ENCODE results near the gene CHCHD3. TPM values are rescaled to one million over a fixed set of nuclear protein-coding genes. Genes with fewer than 3 reads are reported as not detected.

Gene CHCHD3
- total RNA-seq, 2 experiments from 2014 or later = 21.6 to 21.7 TPM

GRCh38 chr7:133091943-133092464, 10.1 kb upstream of the CHCHD3 start:
- ChIA-PET POLR2A (no interaction called here), CTCF (no interaction called here)
- intact Hi-C loops (cut with DNase I, micrococcal nuclease) = no loop called here
- Mint-ChIP-seq H3K27me3 (no peaks in the 10 kb centered on the region), H3K4me1 (ENCODE audit: low read depth) (no peaks in the 10 kb centered on the region), H3K27ac (no peak overlapping the region), H3K4me3 (no peak overlapping the region), H3K36me3 (ENCODE audit: low read depth) (no peaks in the 10 kb centered on the region), H3K9me3 (no peaks in the 10 kb centered on the region)
- no peak for ATAC-seq (ENCODE audit: poor library complexity)
- TF ChIP-seq, protein P1, sequence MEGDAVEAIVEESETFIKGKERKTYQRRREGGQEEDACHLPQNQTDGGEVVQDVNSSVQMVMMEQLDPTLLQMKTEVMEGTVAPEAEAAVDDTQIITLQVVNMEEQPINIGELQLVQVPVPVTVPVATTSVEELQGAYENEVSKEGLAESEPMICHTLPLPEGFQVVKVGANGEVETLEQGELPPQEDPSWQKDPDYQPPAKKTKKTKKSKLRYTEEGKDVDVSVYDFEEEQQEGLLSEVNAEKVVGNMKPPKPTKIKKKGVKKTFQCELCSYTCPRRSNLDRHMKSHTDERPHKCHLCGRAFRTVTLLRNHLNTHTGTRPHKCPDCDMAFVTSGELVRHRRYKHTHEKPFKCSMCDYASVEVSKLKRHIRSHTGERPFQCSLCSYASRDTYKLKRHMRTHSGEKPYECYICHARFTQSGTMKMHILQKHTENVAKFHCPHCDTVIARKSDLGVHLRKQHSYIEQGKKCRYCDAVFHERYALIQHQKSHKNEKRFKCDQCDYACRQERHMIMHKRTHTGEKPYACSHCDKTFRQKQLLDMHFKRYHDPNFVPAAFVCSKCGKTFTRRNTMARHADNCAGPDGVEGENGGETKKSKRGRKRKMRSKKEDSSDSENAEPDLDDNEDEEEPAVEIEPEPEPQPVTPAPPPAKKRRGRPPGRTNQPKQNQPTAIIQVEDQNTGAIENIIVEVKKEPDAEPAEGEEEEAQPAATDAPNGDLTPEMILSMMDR (IDR thresholded peaks at IDR 0.05) = no peak
- Histone ChIP-seq H3K27ac (ENCODE audit: low read depth in 1 of 2, low read length in 2 of 2) (no peak overlapping the region), H3K4me3 (ENCODE audit: low read length) (no peak overlapping the region), H3K4me1 (ENCODE audit: insufficient read depth, low read length) (no peaks in the 10 kb centered on the region), H3K27me3 (ENCODE audit: control insufficient read depth in 1 of 2, insufficient read depth in 2 of 2, low read length in 2 of 2) (peaks cover 0 to 3% of the 10 kb centered on the region in 2 experiments), H3K9me3 (ENCODE audit: control insufficient read depth in 1 of 2, insufficient read depth in 1 of 2, low read length in 2 of 2) (no peaks in the 10 kb centered on the region), H3K36me3 (ENCODE audit: insufficient read depth, low read length) (no peaks in the 10 kb centered on the region)
- DNase-seq = no peak

DNA sequence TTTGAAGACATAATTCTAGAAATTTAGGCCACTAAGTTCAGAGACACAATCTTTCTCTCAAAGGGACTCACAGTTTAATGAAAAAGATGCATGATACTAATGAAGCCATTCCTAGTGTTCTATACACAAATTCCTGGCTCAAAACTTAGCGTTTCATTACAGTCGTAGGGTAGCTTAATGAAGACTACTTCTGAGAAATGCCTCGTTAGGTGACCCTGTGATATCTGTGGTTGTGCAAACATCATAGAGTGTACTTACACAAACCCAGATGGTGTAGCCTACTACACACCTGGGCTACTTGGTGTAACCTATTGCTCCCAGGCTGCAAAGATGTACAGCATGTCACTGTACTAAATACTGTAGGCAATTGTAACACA, 488 bp upstream of the CHCHD3 start:
- intact Hi-C loops (cut with DNase I, micrococcal nuclease) = loop anchor here (2.0 to 10.0 kb wide), 5 partner anchors 170 to 1375 kb away; partner anchors contain the start of genes AKR1B1 (in 1 of the 2), EXOC4 (in 1 of the 2), LRGUK (in 1 of the 2) and SLC35B4 (in 1 of the 2)
- H3K4me1 ChIP-seq (ENCODE audit: insufficient read depth, low read length) = peaks cover 15% of the 10 kb centered on the region
- Mint-ChIP-seq H3K9me3 (no peaks in the 10 kb centered on the region), H3K27ac (peak overlapping the region; percentile 92), H3K27me3 (no peaks in the 10 kb centered on the region), H3K4me1 (ENCODE audit: low read depth) (peaks cover 28% of the 10 kb centered on the region), H3K4me3 (peak overlapping the region; percentile 90), H3K36me3 (ENCODE audit: low read depth) (peaks cover 23% of the 10 kb centered on the region)
- peaks cover 3% of the 10 kb centered on the region for H3K36me3 ChIP-seq (ENCODE audit: insufficient read depth, low read length)
- ChIA-PET CTCF (interaction anchor here (1.0 kb wide), 1 partner anchor 169 kb away, joined by 3 read pairs; no protein-coding TSS in a partner anchor), POLR2A (interaction anchor here (0.7 to 2.3 kb wide), 8 partner anchors 16 to 1757 kb away, joined by 3 to 13 read pairs (median 4); partner anchors contain the start of genes EXOC4, LRGUK and SLC35B4)
- DNase-seq (no peak), ATAC-seq (ENCODE audit: poor library complexity) (no peak)
- TF ChIP-seq, protein P1 (IDR thresholded peaks at IDR 0.05) = no peak
- peak overlapping the region in 1 of 2 donors; percentile 92 for H3K27ac ChIP-seq (ENCODE audit: low read depth in 1 of 2, low read length in 2 of 2)
- no peaks in the 10 kb centered on the region for H3K9me3 ChIP-seq (ENCODE audit: control insufficient read depth in 1 of 2, insufficient read depth in 1 of 2, low read length in 2 of 2)
- no peaks in the 10 kb centered on the region for H3K27me3 ChIP-seq (ENCODE audit: control insufficient read depth in 1 of 2, insufficient read depth in 2 of 2, low read length in 2 of 2)
- H3K4me3 ChIP-seq (ENCODE audit: low read length) = peak overlapping the region; percentile 79

- H3K27ac ChIP-seq (ENCODE audit: low read depth in 1 of 2, low read length in 2 of 2) = peak overlapping the region; percentile 86 to 92
- peak overlapping the region; percentile 90 for H3K4me3 Mint-ChIP-seq
- H3K4me1 Mint-ChIP-seq (ENCODE audit: low read depth) = peaks cover 39% of the 10 kb centered on the region
- CTCF ChIA-PET = no interaction called here
- H3K4me3 ChIP-seq (ENCODE audit: low read length) = peak overlapping the region; percentile 79
- intact Hi-C loops (cut with DNase I, micrococcal nuclease) = loop anchor here (2.0 to 10.0 kb wide), 4 partner anchors 174 to 1376 kb away; partner anchors contain the start of genes AKR1B1 (in 1 of the 2) and SLC35B4 (in 1 of the 2)
- TF ChIP-seq, protein P1 (IDR thresholded peaks at IDR 0.05) = no peak
- H3K27me3 Mint-ChIP-seq = no peaks in the 10 kb centered on the region
- peaks cover 34% of the 10 kb centered on the region for H3K36me3 Mint-ChIP-seq (ENCODE audit: low read depth)
- no peaks in the 10 kb centered on the region for H3K27me3 ChIP-seq (ENCODE audit: control insufficient read depth in 1 of 2, insufficient read depth in 2 of 2, low read length in 2 of 2)
- no peaks in the 10 kb centered on the region for H3K9me3 ChIP-seq (ENCODE audit: control insufficient read depth in 1 of 2, insufficient read depth in 1 of 2, low read length in 2 of 2)
- H3K4me1 ChIP-seq (ENCODE audit: insufficient read depth, low read length) = peaks cover 15% of the 10 kb centered on the region
- peak in 1 of 14 experiments; percentile 11 for DNase-seq
- peaks cover 5% of the 10 kb centered on the region for H3K36me3 ChIP-seq (ENCODE audit: insufficient read depth, low read length)
- no peak for ATAC-seq (ENCODE audit: poor library complexity)
- POLR2A ChIA-PET = interaction anchor here (1.1 to 2.3 kb wide), 4 partner anchors 15 to 1236 kb away, joined by 4 to 13 read pairs (median 6); partner anchors contain the start of genes EXOC4 and SLC35B4
- H3K27ac Mint-ChIP-seq = peak overlapping the region; percentile 92
- H3K9me3 Mint-ChIP-seq = no peaks in the 10 kb centered on the region
Observed at GRCh38 chr7:133081119-133081598, 731 bp downstream of the CHCHD3 start.
